Type B pancreatic cell (in vitro differentiated cells): ENCODE results near the gene DHRS4L2. TPM values are rescaled to one million over a fixed set of nuclear protein-coding genes. Genes with fewer than 3 reads are reported as not detected.
"Not testable (repeated sequence)": the region's sequence is repeated elsewhere in the genome, so short reads cannot be mapped to it uniquely, and the experiment has no call there.

Experiments
- DNase-seq: peaks from one replicate; pipeline ENCODE4 v3.0.0; 2021; ENCODE audit warnings: mixed read lengths; ENCODE audit not compliant: unreplicated experiment; ENCODE audit errors: extremely low spot score
- H3K27ac Mint-ChIP-seq: 2 replicates; pipeline ENCODE4 v1.8.0; 2021; ENCODE audit warnings: mild to moderate bottlenecking, mixed read lengths
- H3K27me3 Mint-ChIP-seq: 2 replicates; pipeline ENCODE4 v1.8.0; 2021; ENCODE audit warnings: mixed read lengths
- H3K36me3 Mint-ChIP-seq: 2 replicates; pipeline ENCODE4 v1.8.0; 2021; ENCODE audit warnings: mixed read lengths
- H3K4me1 Mint-ChIP-seq: one replicate; pipeline ENCODE4 v1.8.0; 2021; ENCODE audit warnings: mixed read lengths; ENCODE audit not compliant: unreplicated experiment
- H3K4me3 Mint-ChIP-seq: 2 replicates; pipeline ENCODE4 v1.8.0; 2021; ENCODE audit warnings: mild to moderate bottlenecking, mixed read lengths
- H3K9me3 Mint-ChIP-seq: 2 replicates; pipeline ENCODE4 v1.8.0; 2021; ENCODE audit warnings: mixed read lengths
- total RNA-seq: library from RNA; stranded (reverse); gene quantifications from 2 replicates; pipeline ENCODE4 v1.2.1, GENCODE V29; 2021; ENCODE audit warnings: low replicate concordance
- TF ChIP-seq, protein P1 (sequence below): fragments of 200-600 bp; sonication (generic); conservative IDR thresholded peaks from 2 replicates; pipeline ENCODE4 v1.5.0; 2021; ENCODE audit warnings: antibody characterized with exemption, mild to moderate bottlenecking

DHRS4L2 gene
- total RNA-seq, 1 donor from 2014 or later, result 18.0 TPM

- no peaks in the 10 kb centered on the region for H3K27me3 Mint-ChIP-seq
- TF ChIP-seq, protein P1, sequence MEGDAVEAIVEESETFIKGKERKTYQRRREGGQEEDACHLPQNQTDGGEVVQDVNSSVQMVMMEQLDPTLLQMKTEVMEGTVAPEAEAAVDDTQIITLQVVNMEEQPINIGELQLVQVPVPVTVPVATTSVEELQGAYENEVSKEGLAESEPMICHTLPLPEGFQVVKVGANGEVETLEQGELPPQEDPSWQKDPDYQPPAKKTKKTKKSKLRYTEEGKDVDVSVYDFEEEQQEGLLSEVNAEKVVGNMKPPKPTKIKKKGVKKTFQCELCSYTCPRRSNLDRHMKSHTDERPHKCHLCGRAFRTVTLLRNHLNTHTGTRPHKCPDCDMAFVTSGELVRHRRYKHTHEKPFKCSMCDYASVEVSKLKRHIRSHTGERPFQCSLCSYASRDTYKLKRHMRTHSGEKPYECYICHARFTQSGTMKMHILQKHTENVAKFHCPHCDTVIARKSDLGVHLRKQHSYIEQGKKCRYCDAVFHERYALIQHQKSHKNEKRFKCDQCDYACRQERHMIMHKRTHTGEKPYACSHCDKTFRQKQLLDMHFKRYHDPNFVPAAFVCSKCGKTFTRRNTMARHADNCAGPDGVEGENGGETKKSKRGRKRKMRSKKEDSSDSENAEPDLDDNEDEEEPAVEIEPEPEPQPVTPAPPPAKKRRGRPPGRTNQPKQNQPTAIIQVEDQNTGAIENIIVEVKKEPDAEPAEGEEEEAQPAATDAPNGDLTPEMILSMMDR, result no peak
- H3K27ac Mint-ChIP-seq, result no peak overlapping the region
- peaks cover 7% of the 10 kb centered on the region for H3K4me1 Mint-ChIP-seq
- H3K9me3 Mint-ChIP-seq, result peaks cover 5% of the 10 kb centered on the region
- DNase-seq, result no peak
- no peaks in the 10 kb centered on the region for H3K36me3 Mint-ChIP-seq
- H3K4me3 Mint-ChIP-seq, result no peak overlapping the region
Measured at GRCh38 chr14:24032727-24033418, 44.1 kb downstream of the DHRS4L2 start.

DNA sequence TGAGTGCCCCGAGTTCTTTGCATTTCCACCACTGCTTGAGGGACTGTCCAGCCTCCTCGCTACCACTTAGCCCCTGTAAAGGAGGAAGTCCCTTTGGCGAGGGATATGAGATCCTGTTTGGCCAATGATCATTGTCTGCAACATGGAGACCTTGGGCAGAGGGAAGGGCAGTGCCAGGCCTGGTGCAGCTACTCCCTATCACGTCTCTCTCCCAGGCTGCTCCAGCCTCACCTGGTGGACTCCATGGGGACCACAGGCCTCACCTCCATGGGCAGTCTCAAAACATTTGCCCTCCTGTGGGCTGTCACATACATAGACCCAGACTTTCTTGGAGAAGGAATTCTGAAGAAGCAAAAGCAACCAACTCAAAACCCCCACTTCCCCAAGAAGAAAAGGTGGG, 47.0 kb downstream of the DHRS4L2 start:
- H3K4me1 Mint-ChIP-seq, H3K9me3 Mint-ChIP-seq, H3K27me3 Mint-ChIP-seq, DNase-seq, H3K36me3 Mint-ChIP-seq, H3K27ac Mint-ChIP-seq: not testable (repeated sequence)
- H3K4me3 Mint-ChIP-seq, result peak overlapping the region; percentile 98

- peak; percentile 79 for DNase-seq
- Mint-ChIP-seq H3K27ac (peak overlapping the region; percentile 89), H3K9me3 (peaks cover 1% of the 10 kb centered on the region), H3K4me3 (peak overlapping the region; percentile 98), H3K36me3 (no peaks in the 10 kb centered on the region), H3K27me3 (no peaks in the 10 kb centered on the region), H3K4me1 (peaks cover 7% of the 10 kb centered on the region)
- TF ChIP-seq, protein P1, result peak; percentile 81
Measured at GRCh38 chr14:24036169-24036962, 47.6 kb downstream of the DHRS4L2 start.

DNA sequence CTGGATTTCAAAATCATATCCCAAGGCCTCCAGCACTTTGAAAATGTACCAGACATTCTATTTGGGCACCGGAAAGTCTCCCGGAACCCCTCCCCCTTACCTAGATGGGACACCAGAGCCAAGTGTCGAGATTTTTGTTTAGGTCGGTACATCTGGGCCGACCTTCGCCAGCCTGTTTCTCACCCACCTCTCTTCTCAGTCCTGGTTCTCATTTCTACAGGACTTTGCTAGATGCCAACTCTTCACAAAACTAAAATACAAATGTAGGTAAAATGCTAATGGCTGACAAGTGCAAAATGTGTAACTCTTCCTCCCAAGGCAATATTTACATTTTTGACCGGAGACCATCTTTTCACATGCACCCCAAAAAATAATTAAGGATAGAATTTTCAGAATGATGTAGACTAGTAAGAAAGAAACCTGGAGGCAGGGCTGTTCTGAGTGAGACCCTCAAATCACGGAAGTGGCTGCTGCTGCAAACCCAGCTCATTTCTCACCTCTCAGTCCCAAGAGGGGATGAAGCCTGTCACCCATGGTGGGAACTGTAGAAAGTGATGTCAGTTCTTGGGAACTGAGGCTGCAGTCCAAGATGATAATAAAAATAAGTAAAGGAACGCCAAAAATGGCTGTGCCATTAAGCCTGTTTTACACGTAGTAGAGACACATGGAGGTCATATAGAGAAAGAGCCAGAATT, 48.4 kb downstream of the DHRS4L2 start:
- H3K4me3 Mint-ChIP-seq, result peak overlapping the region; percentile 98
- not testable (repeated sequence) for H3K9me3 Mint-ChIP-seq, H3K27me3 Mint-ChIP-seq, DNase-seq, H3K36me3 Mint-ChIP-seq, H3K4me1 Mint-ChIP-seq
- H3K27ac Mint-ChIP-seq, result peak overlapping the region; percentile 89

DNA sequence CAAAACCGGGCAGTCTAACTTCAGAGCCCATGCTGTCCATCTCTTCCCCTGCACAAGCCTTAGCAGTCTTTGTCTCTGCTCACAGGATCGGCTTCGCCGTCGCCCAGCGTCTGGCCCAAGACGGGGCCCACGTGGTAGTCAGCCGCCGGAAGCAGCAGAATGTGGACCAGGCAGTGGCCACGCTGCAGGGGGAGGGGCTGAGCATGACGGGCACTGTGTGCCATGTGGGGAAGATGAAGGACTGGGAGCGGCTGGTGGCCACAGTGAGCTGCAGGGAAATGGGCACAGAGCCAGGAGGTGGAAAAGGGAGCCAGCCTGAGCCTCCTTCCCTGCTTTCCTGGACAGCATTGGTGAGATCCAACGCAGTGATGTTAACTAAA, 48.9 kb downstream of the DHRS4L2 start:
- no peak for DNase-seq
- H3K27ac Mint-ChIP-seq, result no peak overlapping the region
- H3K9me3 Mint-ChIP-seq, result no peaks in the 10 kb centered on the region
- no peak overlapping the region for H3K4me3 Mint-ChIP-seq
- H3K36me3 Mint-ChIP-seq, result no peaks in the 10 kb centered on the region
- H3K27me3 Mint-ChIP-seq, result peaks cover 3% of the 10 kb centered on the region
- TF ChIP-seq, protein P1, result no peak
- peaks cover 7% of the 10 kb centered on the region for H3K4me1 Mint-ChIP-seq

DNA sequence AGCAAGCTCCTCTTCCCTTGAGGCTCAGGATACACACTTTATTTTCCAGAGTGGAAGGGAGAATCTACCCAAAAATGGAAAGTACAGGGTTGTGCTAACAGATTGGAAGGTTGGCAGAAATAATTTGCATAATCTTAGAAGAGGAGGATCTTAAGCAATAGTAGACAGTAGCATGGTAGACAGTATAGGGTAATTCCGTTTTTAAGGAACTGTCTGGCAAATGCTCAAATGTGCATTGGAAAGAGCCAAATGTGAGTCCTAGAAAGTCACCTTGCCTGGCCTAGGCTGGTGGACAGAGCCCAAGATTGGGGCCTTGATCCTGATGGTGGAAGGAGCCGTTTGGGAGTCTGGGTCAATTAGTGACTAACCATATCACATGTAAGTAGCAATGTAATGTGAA, 50.0 kb downstream of the DHRS4L2 start:
- no peak overlapping the region for H3K4me3 Mint-ChIP-seq
- H3K27me3 Mint-ChIP-seq, result peaks cover 3% of the 10 kb centered on the region
- TF ChIP-seq, protein P1, result no peak
- no peaks in the 10 kb centered on the region for H3K36me3 Mint-ChIP-seq
- no peak for DNase-seq
- no peaks in the 10 kb centered on the region for H3K9me3 Mint-ChIP-seq
- H3K27ac Mint-ChIP-seq, result no peak overlapping the region
- peaks cover 7% of the 10 kb centered on the region for H3K4me1 Mint-ChIP-seq
